Measurements from ENCODE around the gene PHF5A. TPM values are rescaled to one million over a fixed set of nuclear protein-coding genes. Genes with fewer than 3 reads are reported as not detected.
A peak's percentile ranks its signal among the peaks of the same experiment; 100 is the strongest.

The PHF5A gene
- polyA plus RNA-seq, 1 of the 3 experiments (the other 2 are of a cell fraction): 39.6 TPM

- CTCF ChIA-PET: interaction anchor here (1.6 to 1.7 kb wide), 2 partner anchors 44 kb away, joined by 3 to 5 read pairs; no protein-coding TSS in a partner anchor
Measured at GRCh38 chr22:41447435-41448188, 20.9 kb downstream of the PHF5A start.

DNA sequence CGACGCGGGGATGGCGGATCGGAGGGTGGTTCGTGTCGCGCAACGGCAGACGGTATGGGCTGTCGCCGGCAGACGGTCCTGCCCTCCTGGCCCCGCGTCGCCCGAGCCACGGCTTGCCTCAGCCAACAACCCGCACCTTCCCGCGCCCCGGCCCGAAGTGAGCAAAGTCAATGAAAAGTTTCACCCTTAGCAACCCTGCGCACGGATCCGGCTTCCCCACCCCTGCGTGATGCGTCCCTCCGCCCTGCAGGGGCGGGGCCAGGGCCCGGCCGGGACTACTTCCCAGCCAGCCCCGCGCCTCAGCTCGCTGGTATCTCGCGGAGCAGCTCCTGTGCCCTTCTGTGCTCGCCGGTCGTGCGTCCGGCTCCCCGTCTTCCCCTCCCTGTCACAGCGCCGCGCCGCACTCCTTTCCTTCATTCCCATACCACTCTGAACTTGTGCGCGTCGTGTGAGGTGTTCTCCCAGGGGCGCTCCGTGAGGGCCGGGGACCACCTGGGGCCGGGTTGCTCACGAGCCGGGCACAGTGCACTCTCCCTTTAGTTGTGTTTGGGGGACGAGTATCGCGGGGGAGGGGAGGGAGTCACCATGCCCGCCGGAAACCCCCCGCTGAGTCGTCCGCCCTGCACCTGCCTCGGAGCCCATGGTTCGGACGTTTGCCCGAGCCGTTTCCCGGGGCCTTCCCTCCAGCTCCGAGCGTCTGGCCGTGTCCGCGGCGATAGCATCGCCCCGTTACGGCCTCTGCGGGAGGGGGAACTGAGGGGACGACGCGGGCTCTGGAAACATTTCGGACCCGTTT, 21.7 kb downstream of the PHF5A start, which contains the start of gene TOB2:
Gene TOB2 (minus strand): TSS at position 163 of the 796 bp plus-strand sequence. CDS start 9,456 bp downstream, outside the sequence.
- H3K4me3 ChIP-seq (ENCODE audit: low read depth in 2 of 2, low read length in 1 of 2): peak within 1 kb of the TSS; percentile 68 to 74
- H3K9me3 ChIP-seq: no peaks in the 10 kb centered on the region
- peaks cover 0 to 5% of the 10 kb centered on the region in 2 experiments; a peak in 2 of 4 replicates for H3K4me1 ChIP-seq (ENCODE audit: control insufficient read depth in 1 of 2, insufficient read depth in 2 of 2, low read depth in 1 of 2, low read length in 1 of 2)
- peaks cover 7 to 8% of the 10 kb centered on the region in 2 experiments for H3K36me3 ChIP-seq (replicated peaks in 1 of 2; ENCODE audit: control insufficient read depth in 1 of 2, insufficient read depth in 2 of 2, low read length in 1 of 2)
- H3K9me2 ChIP-seq: no peaks in the 10 kb centered on the region
- peak within 1 kb of the TSS; percentile 59; the same call in 1 of the 2 replicates for H2AFZ ChIP-seq (ENCODE audit: low read depth)
- peaks cover 11% of the 10 kb centered on the region; the same call in 1 of the 2 replicates for H4K20me1 ChIP-seq (ENCODE audit: insufficient read depth)
- peak within 1 kb of the TSS; percentile 90 for H3K9ac ChIP-seq
- no peaks in the 10 kb centered on the region for H3K27me3 ChIP-seq (ENCODE audit: insufficient read depth)
- POLR2A ChIA-PET: interaction anchor here (0.9 to 3.1 kb wide), 4 partner anchors 22 to 161 kb away, joined by 3 to 15 read pairs (median 6); partner anchors contain the start of genes ACO2, PHF5A and RANGAP1
- no peaks in the 10 kb centered on the region for H3F3A ChIP-seq (replicated peaks; ENCODE audit: insufficient read depth)
- H3K27ac ChIP-seq (ENCODE audit: low read depth in 2 of 2, low read length in 1 of 2): peak within 1 kb of the TSS; percentile 86 to 97
- DNase-seq: peak; percentile 80
- CTCF ChIA-PET: interaction anchor here (1.4 to 1.7 kb wide), 2 partner anchors 43 to 97 kb away, joined by 3 to 5 read pairs; partner anchors contain the start of gene POLR3H
- peaks cover 46% of the 10 kb centered on the region for H3K79me2 ChIP-seq (ENCODE audit: insufficient read depth)
- WGBS (ENCODE audit: low lambda C conversion rate): 0% methylated on average over 8 of the region's 85 CpGs
- peak within 1 kb of the TSS; percentile 94 for H3K4me2 ChIP-seq
- TF ChIP-seq FOXJ3 (CRISPR knock-in tag; IDR thresholded peaks at IDR 0.05) (no peak), SIN3A (IDR thresholded peaks at IDR 0.05; ENCODE audit: borderline replicate concordance, low read depth, low read length) (peak; percentile 95; the same call in 1 of the 2 replicates), NRF1 (IDR thresholded peaks at IDR 0.05; ENCODE audit: low read depth, low read length) (no peak), MXI1 (IDR thresholded peaks at IDR 0.05; ENCODE audit: low read depth, low read length) (peak; percentile 58), TCF12 (IDR thresholded peaks at IDR 0.05) (peak; percentile 16; the same call in 1 of the 2 replicates), RFX5 (IDR thresholded peaks at IDR 0.05; ENCODE audit: low read length) (peak; percentile 73), PBX3 (IDR thresholded peaks at IDR 0.05) (peak; percentile 88), RCOR1 (IDR thresholded peaks at IDR 0.05; ENCODE audit: low read length) (peak; percentile 65), GABPA (IDR thresholded peaks at IDR 0.05; ENCODE audit: low read depth) (peak; percentile 19; the same call in 1 of the 2 replicates), GATA2 (CRISPR knock-in tag; IDR thresholded peaks at IDR 0.05) (no peak), CHD2 (IDR thresholded peaks at IDR 0.05; ENCODE audit: low read length, partially characterized antibody) (peak; percentile 98), YY1 (IDR thresholded peaks at IDR 0.05; ENCODE audit: low read depth) (no peak)
- TF ChIP-seq, protein P1, sequence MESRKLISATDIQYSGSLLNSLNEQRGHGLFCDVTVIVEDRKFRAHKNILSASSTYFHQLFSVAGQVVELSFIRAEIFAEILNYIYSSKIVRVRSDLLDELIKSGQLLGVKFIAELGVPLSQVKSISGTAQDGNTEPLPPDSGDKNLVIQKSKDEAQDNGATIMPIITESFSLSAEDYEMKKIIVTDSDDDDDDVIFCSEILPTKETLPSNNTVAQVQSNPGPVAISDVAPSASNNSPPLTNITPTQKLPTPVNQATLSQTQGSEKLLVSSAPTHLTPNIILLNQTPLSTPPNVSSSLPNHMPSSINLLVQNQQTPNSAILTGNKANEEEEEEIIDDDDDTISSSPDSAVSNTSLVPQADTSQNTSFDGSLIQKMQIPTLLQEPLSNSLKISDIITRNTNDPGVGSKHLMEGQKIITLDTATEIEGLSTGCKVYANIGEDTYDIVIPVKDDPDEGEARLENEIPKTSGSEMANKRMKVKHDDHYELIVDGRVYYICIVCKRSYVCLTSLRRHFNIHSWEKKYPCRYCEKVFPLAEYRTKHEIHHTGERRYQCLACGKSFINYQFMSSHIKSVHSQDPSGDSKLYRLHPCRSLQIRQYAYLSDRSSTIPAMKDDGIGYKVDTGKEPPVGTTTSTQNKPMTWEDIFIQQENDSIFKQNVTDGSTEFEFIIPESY (IDR thresholded peaks at IDR 0.05; ENCODE audit: borderline replicate concordance, low read depth): 0 out of 2 replicates have a peak, but pooled peaks have one; percentile 17
- TF ChIP-seq, protein P2, sequence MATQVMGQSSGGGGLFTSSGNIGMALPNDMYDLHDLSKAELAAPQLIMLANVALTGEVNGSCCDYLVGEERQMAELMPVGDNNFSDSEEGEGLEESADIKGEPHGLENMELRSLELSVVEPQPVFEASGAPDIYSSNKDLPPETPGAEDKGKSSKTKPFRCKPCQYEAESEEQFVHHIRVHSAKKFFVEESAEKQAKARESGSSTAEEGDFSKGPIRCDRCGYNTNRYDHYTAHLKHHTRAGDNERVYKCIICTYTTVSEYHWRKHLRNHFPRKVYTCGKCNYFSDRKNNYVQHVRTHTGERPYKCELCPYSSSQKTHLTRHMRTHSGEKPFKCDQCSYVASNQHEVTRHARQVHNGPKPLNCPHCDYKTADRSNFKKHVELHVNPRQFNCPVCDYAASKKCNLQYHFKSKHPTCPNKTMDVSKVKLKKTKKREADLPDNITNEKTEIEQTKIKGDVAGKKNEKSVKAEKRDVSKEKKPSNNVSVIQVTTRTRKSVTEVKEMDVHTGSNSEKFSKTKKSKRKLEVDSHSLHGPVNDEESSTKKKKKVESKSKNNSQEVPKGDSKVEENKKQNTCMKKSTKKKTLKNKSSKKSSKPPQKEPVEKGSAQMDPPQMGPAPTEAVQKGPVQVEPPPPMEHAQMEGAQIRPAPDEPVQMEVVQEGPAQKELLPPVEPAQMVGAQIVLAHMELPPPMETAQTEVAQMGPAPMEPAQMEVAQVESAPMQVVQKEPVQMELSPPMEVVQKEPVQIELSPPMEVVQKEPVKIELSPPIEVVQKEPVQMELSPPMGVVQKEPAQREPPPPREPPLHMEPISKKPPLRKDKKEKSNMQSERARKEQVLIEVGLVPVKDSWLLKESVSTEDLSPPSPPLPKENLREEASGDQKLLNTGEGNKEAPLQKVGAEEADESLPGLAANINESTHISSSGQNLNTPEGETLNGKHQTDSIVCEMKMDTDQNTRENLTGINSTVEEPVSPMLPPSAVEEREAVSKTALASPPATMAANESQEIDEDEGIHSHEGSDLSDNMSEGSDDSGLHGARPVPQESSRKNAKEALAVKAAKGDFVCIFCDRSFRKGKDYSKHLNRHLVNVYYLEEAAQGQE (IDR thresholded peaks at IDR 0.05; ENCODE audit: low read depth, low read length): no peak

More at GRCh38 chr22:41447435-41448188, 20.9 kb downstream of the PHF5A start:
- no peaks in the 10 kb centered on the region for H3K27me3 ChIP-seq (ENCODE audit: insufficient read depth)
- H3K4me2 ChIP-seq: peak overlapping the region; percentile 94
- H3K4me3 ChIP-seq (ENCODE audit: low read depth in 2 of 2, low read length in 1 of 2): peak overlapping the region; percentile 68 to 74
- peak overlapping the region; percentile 59; the same call in 1 of the 2 replicates for H2AFZ ChIP-seq (ENCODE audit: low read depth)
- H3K9me2 ChIP-seq: no peaks in the 10 kb centered on the region
- WGBS (ENCODE audit: low lambda C conversion rate): under 1% methylated on average over 21 of the region's 63 CpGs
- POLR2A ChIA-PET: interaction anchor here (0.9 to 3.1 kb wide), 3 partner anchors 21 to 80 kb away, joined by 3 to 15 read pairs (median 9); partner anchors contain the start of genes ACO2 and PHF5A
- peaks cover 38% of the 10 kb centered on the region for H3K79me2 ChIP-seq (ENCODE audit: insufficient read depth)
- H4K20me1 ChIP-seq (ENCODE audit: insufficient read depth): peaks cover 5% of the 10 kb centered on the region; the same call in 1 of the 2 replicates
- no peaks in the 10 kb centered on the region for H3K9me3 ChIP-seq
- peak; percentile 50 for DNase-seq
- peak overlapping the region; percentile 90 for H3K9ac ChIP-seq
- H3K4me1 ChIP-seq (ENCODE audit: control insufficient read depth in 1 of 2, insufficient read depth in 2 of 2, low read depth in 1 of 2, low read length in 1 of 2): peaks cover 0 to 5% of the 10 kb centered on the region in 2 experiments; a peak in 2 of 4 replicates
- no peaks in the 10 kb centered on the region for H3F3A ChIP-seq (replicated peaks; ENCODE audit: insufficient read depth)
- peaks cover 3 to 4% of the 10 kb centered on the region in 2 experiments for H3K36me3 ChIP-seq (replicated peaks in 1 of 2; ENCODE audit: control insufficient read depth in 1 of 2, insufficient read depth in 2 of 2, low read length in 1 of 2)
- peak; percentile 42; the same call in 1 of the 2 replicates for TF ChIP-seq POLR2AphosphoS5 (IDR thresholded peaks at IDR 0.05; ENCODE audit: low read depth, low read length)
- TF ChIP-seq SMC3 (IDR thresholded peaks at IDR 0.05; ENCODE audit: low read depth, low read length): no peak
- peak; percentile 70 for TF ChIP-seq NRF1 (IDR thresholded peaks at IDR 0.05; ENCODE audit: low read depth, low read length)
- TF ChIP-seq CHD2 (IDR thresholded peaks at IDR 0.05; ENCODE audit: low read length, partially characterized antibody): no peak
- no peak for TF ChIP-seq EP300 (IDR thresholded peaks at IDR 0.05; ENCODE audit: borderline replicate concordance in 1 of 2, low read depth in 1 of 2, low read length in 1 of 2)
- no peak for TF ChIP-seq TCF12 (IDR thresholded peaks at IDR 0.05)
- peak overlapping the region; percentile 86 to 97 for H3K27ac ChIP-seq (ENCODE audit: low read depth in 2 of 2, low read length in 1 of 2)
